Stimulated activated CD8-positive, alpha-beta memory T cell treated with anti-CD3 and anti-CD28 coated beads, Interleukin-15, amount 100 ng/mL, for 24 hours (primary cell): Measurements from ENCODE around the gene LRRN2.

ENCODE experiments used
- DNase-seq: peaks from one replicate; pipeline ENCODE4 v3.0.0-alpha.2; 2020; ENCODE audit warnings: low read depth

The LRRN2 gene

DNA sequence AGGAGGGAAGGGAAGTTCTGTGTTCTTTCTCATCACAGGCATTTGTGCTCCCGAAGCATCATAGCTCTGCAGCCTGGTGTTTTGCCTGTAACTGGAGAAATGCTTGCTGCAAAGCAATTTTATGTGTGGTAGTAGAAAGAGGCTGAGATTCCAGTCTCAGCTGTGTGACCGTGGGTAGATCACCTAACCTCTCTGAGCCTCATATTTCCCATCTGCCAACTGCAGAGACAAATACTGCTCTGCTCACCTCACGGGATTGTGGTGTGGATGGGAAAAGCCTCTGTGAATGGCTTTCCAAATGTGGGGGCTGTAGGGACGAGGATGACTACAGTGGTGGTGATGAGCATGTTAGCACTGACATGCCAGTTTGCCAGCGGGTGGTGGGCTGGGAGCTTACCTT lies 85.3 kb downstream of the LRRN2 start:
- DNase-seq = no peak

DNA sequence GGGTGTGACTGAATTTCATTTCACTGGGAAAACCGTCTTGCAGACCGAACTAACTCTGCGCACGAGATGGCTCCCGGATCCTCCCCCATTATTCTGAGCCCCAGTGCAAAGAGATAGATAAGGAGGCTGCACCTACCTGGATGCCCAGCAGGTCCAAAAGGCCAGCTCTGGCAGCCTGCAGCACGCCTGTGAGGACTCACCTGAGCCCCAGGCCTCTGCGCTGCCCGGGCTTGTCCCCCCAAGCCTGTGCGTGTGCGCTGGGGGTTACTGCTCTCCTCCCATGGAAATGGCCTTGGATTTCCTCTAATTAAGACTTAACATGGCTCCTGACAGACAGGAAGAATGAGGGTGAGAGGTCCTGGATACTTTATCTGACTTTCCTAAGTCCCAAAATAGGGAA lies 85.9 kb downstream of the LRRN2 start:
- no peak for DNase-seq

DNA sequence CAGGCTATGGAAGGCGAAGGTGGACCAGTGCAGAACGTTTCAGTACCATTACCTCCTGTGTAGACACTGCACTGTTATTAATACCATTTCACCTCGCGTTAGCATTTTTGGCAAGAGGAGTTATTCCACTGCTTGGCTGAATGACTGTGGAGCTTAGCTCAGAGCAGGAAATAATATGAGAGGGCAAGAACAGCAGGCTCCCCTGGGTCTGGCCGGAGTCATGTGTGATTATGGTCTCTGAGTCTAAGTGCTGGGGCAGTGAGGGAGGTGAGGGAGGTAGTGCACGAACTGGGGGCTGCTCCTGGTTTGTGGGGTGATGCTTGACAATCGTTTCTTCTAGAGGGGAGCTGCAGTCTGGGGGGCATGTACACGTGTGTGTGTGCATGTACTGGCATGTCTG lies 86.4 kb downstream of the LRRN2 start:
- DNase-seq = no peak

DNA sequence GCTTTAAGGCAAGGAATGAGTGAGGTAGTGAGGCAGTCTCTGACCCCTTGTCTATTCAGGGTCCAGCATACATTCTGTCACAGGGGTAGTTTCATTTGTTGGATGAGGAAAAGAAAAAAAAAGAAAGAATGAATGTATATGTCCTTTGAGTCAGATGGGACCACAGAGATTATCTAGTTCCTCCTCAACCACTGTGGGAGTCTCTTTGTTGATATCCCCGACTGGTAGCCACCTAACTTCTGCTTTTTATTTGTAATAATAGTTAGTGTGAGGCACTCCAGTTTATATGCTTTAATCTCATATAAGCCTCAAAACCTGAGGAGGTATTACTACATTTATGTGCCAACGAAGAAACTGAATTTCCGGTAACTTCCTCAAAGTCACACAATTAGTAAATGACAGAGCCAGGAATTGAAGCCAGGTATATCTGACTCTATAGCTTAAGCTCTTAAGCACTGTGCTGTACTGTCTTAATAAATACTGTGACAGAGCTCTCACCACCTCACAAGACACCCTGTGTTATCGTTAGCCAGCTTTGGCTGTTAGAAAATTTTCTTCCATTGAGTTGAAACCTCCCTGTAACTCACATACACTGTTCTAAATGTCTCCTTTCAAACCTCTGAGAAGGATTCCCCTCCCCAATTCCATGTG lies 87.1 kb downstream of the LRRN2 start:
- no peak for DNase-seq

DNA sequence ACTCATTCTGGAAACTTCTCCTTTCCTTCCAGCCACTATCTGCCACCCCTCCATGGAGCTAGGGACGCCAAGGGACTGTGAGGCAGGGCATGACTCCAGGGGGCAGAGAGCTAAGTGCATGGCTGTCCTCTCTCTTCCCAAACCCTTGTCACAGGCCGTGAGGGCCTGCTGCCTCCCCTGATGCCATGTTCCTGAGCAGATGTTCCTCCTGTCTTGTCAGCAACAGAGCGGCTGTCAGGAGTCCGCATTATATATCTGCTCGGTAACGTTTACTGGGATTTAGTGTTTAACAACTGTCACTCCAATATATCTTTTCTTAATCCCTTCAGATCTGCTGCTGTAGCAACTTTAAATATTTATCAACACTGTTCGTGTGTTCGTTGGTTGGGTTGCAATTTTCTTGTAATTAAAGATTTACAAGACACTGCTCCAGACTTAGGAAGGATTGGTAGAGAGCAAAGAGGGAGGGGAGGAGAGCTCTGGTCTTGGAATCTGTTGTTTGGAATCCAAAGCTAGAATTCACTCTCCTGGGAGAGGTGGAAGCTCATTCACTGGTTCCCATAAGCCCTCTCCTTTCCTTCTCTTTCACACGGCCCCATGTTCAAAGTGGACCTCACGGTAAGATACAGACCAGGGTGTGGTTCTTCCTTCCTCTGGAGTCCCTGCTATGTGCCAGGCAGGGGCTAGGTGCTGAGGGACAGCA lies 93.1 kb downstream of the LRRN2 start:
- no peak for DNase-seq

DNA sequence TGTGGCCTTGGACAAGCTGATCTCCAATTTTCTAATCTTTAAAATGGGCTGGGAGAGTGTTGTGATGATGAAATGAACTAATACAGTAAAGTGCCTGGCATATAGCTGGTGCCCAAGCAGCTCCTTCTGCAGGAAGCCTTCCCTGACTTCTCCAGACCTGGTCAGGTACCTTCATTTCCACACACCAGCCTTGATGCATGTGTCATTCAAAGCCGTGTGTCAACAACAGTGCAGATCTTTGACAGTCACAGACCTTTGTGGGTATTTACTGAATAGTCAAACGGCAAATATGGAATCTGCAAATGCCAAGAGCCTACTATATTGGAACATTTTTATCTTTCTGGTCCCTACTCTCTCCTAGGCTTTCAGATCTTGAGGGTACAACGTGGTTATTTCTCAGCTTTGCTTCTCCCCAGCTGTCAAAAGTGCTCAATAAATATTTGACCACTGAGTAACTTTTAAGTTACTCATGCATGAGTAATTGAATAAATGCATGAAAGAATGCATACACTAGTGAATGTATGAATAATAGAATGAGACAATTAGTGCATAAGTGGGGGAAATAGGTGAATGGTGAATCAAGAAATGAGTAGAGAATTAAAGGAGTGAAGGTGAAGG lies 94.0 kb downstream of the LRRN2 start:
- DNase-seq = no peak

DNA sequence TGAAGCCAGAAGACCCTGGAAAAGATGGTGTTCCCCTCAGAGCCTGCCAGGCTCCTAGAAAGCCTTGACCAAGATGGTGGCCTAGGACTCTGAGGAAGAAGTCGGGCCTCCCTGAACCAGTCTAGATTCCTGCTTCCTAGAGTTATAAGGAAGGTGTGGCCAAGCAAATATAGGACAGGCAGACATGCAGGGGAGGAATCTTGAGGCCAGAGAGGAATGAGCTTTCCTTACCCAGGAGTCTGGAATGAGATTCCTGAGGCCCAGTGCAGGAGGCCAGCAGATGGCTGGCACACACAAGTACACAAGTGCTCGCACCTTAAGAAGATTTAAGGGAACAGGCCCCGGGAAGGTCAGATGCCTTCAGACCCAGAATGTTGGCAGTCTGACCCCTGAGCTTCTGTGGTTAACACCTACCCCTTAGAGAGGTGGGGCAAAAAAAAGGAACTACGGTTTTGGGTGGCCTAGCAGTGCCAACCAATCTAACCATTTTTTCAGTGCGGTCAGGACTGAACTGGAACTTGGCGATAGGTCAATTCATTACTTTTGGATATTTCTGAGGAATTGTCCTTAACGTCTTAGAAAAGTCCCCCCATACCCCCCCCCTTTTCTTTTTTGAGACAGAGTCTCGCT lies 96.0 kb downstream of the LRRN2 start:
- no peak for DNase-seq

DNA sequence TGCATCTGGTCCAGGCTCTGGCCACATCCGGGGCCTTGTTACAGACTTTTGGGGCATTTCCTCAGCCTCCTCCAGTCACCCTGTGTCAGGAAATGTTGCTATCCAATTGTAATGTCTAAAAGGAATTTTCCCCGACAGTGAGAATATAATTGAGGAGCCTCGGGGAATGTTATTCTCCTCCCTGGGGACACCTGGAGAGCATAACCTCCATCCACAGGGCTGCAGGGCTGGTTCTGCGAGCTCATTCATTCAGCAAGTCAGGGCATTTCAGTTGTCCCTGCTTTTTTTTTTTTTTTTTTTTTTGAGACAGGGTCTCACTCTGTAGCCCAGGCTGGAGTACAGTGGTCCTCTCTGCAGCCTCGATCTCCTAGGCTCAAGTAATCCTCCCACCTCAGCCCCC lies 96.7 kb downstream of the LRRN2 start:
- no peak for DNase-seq

DNA sequence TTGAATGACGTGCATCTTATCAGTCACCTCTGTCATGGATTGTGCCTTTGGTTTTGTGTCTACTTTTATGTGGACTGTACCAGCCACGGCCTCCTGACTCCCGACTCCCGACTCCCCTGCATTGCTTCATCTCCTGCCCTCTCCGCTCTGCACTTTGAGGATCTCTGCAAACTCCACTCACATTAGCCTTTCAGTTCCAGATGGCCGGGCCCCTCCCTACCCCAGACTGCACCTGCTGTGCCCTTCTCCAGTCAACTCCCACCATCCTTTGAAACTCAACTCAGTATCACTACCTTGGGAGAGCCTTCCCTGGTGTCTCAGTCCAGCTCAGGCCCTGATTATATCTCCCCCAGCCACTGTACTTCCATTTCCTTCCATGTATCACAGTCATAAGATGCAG lies 97.9 kb downstream of the LRRN2 start:
- no peak for DNase-seq

DNA sequence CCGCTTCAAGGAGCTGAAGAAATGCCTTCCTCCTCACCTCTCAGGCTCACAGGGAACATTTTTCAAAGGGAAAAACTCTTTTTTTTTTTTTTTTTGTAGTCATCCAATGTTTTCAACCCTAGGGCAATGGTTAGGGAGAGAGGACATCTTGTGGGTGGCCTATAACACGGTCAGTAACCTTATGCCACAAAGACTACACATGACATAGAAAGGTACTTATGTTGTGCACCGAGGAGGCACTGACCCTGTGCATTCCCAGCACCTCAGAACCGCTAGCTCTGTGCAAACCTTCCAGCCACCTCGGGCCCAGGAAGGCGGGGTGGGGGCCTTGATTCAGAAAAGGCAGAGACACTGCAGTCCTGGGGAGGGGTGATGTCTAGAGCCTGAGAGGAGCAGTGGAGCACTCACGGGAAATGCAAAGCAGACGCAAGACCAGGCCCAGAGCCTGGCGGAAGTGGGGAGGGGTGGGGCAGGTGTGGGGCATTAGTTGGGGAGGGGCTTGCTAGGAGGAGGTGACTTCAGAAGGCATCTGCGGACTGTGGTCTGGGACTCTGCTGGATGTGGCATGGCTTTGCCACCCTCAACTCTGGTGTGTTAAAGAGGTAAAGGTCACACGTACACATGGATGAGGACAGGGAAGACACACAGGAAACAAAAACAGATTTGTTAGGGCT lies 100.7 kb downstream of the LRRN2 start:
- DNase-seq = no peak

DNA sequence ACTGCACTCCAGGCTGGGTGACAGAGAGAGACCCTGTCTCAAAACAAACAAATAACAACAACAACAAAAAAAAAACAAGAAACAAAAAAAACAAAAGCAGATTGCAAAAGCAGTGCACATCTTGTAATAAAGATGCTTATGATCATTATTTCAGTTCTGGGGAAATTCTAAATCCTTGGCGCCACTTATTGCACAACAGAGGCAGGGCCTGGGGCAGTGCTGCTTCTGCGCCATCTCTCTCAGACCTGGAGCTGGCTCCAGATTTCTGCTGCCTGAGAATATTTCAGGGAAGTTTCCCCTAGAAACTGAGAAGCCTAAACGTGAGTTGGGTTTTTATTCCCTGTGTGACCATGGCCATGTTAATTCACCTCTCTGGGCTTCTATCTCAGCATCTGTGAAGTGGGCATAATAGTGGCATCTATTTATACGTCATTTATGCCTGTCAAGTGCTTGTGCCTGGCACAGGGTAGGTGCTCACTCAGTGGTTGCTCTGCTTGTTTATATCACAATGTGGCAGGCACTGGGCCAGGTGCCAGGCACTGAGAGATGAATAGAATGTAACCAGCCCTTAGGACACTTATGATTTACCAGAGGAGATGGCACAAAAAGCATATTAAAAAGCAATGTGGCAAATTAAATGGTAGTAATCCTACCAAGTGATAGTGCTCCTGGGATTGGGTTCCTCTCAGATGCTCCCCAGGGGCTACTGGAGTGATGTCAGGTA lies 101.5 kb downstream of the LRRN2 start:
- no peak for DNase-seq

DNA sequence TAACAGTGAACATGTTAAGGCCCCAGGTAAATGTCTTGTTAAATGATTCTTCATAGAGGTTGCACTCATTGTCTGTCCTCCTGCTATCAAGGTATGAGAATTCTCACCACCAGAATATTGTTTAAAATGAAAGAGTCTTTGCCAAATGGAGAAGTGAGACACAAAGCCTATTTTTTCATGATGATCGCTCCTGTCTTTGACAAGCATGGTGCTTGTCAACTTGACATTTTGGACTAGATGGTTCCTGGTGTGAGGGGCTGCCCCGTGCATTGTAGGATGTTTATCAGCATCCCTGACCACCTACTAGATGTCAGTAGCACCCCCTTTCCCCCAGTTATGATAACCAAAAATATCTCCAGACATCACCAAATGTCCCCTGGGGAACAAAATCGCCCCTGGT lies 103.8 kb downstream of the LRRN2 start:
- DNase-seq = no peak

DNA sequence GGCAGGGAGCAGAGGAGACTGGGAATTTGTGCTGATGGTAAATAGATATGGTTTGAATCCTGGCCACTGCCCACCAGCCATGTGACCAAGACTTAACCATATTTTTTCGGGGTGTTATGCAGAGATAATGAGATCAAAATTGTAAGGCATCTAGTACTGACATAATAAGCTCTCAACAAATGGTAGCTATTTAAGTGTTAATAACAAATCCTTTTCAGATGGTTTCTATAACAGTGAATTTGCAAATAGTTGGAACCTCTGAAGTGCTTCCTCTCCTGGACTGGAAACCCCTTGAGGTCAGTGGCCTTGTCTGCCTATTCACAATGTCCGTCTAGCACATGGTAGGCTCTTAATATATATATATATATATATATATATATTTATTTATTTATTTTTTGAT lies 104.7 kb downstream of the LRRN2 start:
- no peak for DNase-seq

DNA sequence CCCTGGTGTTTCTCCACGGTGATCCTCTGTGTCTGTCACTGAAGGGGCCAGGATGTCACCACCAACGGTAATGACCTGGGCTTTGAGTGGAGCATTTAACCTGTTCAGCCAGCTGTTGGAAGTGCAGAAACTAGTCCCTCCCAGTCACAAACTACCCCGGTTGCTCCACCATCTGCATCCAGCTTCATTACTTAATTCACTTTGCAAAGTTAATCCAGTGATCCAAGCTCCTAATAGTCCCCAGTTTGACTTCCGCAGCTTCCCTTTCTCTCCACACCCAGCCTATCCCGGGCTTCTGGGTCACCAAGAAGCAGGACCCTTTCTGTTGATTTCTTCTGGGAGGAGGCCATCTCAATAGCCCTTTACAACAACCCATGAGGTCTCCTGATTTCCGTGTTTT lies 105.9 kb downstream of the LRRN2 start:
- no peak for DNase-seq

DNA sequence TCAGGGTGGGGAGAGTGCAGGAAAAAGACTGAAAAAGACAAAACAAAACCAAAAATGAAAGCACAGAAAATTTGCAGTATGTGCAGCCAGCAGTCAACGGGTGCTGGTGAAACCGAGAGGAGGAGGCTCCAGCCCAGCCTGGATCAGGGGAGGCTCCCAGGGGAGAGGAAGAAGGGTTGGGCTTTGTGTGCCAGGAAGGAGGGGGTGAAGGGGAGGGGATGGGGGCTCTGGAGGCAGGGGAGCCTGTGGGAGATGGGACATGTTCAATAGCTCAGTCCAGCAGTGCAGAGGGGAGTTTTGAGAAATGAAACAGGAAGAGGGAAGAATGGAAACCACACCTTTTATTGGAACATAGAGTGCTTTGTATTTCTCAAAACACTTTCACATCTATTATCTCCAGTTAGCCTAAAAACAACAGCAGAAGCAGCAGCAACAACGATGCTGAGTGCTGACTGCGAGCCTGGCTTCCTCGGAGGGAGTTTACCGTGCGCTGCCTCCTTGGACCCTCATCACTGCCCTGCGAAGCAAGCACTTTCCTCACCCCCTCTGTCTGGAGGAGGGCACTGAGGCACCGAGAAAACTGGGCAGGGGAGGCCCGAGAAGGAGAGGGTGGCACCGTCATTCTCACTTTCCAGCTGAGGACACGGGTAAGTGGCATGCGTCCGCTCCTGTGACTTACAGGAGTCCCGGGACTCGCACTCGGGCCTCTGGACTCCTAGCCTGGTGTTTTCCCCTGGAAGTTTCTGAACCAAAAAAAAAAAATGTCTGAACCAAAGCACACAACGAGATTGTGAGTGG lies 106.5 kb downstream of the LRRN2 start:
- DNase-seq = no peak

DNA sequence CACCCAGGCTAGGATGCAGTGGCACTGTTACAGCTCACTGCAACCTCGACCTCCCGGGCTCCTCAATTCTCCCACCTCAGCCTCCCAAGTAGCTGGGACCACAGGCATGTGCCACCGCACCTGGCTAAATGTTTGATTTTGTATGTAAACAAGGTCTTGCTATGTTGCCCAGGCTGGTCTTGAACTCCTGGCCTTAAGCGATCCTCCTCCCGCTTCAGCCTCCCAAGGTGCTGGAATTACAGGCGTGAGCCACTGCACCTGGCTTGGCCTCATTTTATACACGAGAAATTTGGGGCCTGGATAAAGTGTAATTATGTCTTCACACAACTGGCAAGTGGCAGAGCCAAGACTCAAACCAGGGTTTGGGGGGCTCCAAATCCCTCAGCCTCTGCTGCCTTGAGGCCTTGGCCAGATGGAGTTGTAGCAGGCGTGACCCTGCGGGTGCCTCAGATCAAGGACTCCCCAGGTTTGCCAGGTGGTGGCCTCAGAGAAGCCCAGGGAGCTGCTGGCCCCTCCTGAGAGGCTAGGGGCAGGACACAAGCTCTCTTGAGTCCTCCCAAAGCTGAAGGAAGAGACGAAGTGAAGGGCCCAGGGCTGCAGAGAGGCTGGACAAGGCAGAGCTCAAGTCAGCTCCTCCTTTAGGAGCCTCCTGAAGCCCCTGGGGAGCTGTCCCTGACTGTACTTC lies 107.6 kb downstream of the LRRN2 start:
- no peak for DNase-seq

DNA sequence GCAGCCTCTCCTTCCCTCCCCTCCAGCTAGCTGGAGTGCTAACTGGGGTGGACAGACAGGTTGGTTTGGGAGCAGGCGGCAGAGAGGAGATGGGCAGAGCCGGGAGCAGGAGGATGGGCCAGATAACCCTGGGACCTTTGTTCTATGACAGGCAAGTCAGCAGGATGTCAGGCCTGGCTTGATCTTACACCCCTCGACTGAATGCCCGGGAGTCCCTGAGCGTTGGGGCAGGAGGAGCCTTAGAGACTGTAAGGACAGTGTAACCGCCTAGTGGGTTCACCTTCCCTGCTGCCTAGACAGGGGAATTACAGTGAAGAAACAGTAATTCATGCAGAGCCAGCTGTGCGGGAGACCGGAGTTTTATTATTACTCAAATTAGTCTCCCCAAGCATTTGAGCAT lies 109.1 kb downstream of the LRRN2 start:
- DNase-seq = no peak

DNA sequence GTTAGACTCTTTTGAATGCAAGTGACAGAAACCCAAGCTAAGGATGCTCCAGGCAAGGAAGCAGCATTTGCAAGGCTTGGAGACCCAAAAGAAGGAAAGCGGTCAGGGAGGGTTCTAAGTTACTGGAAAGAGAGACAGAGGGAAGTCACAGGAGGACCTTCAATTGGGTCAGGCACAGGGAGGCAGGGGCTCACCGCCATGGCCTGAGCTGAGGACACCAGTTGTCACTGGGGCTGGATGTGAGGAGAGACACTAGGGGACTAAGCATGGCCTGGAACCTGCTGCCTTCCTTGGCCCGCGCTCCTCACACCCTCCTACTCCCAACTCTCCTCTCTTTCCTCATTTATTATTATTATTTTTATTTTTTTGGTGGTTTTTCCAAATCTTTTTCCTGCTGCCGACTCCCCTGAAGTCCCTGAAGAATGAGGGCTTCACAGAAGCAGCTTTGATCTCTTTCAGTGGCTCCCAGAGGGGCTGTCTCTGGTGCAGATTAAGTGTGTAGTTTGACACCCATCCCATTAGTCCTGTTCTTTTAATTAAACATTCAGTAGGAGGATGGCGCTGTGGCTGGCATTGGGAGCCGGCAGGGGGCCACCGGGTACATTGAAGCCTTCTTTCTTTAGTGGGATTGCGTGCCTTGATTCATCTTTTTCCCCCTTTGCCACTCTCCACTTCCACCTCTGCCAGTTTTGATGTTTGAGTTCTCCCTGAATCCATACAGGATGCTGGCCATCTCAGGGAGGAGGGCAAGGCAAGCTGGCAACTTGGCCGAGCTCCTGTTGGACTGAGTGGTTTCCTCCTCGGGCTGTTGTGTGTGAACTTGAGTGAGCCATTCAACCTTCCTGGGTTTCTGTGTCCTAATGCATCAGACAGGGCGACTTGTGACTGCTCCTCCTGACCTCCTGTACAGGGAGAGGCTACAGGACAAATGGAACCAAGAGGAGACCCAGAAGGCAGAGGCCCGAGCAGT lies 110.0 kb downstream of the LRRN2 start:
- DNase-seq = no peak

DNA sequence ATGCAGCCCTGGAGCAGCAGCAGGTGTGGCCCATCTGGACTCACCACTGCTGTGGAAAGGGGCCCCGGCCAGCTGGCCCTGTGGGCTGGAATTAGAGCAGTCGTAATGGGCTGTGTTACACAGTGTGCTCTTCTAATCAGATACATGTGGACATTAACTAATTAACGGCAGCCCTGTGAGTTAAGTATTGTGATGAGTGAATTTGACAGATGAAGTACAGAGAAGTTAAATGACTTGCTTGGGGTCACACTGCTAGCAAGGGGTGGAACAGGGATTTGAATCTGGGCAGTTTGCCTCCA lies 110.7 kb downstream of the LRRN2 start:
- no peak for DNase-seq
